GM19351 (cell line): Measurements from ENCODE around the gene DEGS2.

Experiments
- ATAC-seq: cut with Tn5 transposase; IDR thresholded peaks from one replicate; pipeline ENCODE4 v1.9.1; 2021; ENCODE audit warnings: mild to moderate bottlenecking, moderate library complexity; ENCODE audit not compliant: unreplicated experiment

The DEGS2 gene

DNA sequence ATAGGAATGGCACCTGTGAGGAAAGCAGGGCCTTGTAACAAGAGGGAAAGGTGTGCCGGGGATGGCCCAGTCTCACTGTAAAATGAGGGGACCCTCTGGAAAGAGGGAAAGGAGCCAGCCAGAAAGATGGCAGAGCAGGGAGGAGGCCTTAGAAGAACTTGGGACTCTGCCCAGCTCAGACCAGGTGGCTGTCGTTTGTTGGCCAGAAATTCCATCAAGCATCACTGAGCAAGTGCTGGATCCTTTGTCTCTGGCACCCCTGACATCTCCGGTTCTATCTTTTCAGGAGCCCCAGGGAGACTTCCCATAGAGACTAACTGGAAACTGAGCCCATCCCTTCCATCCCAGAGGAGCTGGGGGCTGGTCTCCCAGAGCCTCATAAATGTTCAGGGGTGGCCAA, 43.3 kb downstream of the DEGS2 start:
- ATAC-seq, result no peak

DNA sequence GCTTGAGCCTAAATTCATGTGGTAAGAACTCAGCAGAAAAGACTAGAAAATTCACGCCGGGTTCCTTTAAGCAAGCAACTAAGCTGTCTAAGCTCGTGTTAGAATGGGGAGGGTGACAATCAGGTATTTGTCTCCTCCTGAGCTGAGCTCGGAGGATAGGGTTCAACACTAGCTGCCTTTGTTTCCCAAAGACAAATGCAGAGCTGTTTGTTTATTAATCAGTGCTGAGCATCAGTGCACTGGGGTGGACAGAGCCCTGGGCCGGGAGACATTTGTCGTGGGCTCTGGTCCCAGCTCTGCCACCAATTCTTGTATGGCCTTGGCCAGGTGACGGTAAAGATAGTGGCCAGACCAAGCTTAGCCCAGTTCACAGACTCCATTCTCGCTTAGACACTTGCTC, 43.7 kb downstream of the DEGS2 start:
- ATAC-seq, result no peak

DNA sequence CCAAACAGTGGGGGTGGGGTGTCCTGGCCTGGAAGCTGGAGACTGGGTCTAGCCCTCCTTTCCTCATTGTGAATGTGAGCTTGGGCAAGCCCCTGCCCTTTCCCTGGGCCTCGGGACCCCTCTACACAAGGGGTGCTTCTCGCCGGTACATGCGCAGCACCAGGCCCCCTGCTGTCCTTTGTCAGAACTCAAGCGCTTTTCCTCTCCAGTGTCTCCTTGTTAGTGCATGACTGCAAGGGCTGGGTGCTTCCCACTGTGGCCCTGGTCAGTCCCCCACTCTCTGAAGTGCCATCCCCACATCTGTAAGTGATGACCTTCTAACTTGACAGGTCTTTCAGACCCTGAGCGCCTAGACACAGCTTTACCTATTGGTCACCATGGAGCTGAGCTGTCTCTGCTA, 44.2 kb downstream of the DEGS2 start:
- ATAC-seq, result no peak

DNA sequence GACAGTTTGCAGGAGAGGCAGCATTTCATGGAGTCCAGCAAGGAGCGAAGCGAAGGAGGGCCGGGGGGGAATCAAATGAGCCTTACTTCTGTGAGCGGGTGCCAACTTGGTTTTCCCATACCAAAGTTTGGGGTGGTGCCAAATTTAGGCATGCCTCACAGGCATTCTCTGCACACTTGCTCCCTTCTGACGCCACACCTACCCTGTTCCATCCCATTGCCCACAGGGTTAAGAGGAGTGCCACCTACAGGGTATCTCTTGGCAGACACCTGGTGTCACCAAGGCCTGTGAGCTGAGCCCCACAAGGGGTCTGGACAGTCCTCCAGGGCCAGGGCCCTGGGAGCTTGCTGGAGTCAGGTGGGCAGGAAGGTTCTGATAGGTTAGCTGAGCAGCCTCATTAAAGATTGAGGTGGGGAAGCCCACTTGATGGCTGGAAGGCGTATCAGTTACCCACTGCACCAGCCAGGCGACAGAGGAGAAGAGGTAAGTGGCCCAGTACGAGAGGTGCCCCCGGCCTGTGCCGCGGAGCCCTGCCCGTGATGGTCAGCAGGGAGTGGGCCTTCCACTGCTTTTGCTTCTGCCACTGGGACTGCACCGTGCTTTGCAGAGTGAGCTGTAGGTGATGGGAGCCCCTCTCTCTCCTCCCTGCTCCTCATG, 45.2 kb downstream of the DEGS2 start:
- no peak for ATAC-seq

DNA sequence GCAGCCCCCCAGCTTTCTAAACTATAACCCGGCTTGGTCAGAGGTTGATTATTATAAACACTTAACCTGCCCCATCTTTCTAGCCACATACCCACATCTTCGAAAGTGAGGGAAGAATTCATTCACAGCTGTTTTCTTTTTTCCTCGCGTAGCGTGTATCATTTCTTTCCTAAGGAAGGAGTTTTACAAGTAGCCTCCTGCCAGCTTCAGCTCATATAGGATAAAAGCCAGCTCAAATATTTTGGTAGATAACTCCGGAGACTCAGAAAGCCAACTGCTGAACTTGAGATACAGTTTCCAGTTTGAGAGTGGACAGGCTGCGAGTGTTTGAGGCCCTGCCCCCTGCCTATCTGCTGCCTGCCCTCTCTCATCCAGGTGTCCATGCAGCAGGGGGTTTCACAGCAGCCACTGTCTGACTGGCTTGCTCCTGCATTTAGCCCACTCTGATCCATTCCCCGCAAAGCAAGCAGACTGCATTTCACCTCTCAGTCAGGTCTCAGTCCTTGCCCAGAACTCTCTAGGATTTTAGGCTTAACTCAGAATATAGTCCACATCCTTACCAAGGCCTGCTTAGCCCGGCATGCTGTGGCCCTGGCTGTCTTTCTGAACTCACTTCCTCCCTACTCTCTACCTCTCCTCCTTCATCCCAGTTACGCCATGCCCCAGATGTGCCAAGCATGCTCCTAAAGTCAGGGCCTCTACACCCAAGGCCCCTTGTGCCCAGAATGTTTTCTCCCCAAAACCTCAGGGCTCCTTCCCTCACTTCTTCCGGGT, 47.3 kb downstream of the DEGS2 start:
- no peak for ATAC-seq

DNA sequence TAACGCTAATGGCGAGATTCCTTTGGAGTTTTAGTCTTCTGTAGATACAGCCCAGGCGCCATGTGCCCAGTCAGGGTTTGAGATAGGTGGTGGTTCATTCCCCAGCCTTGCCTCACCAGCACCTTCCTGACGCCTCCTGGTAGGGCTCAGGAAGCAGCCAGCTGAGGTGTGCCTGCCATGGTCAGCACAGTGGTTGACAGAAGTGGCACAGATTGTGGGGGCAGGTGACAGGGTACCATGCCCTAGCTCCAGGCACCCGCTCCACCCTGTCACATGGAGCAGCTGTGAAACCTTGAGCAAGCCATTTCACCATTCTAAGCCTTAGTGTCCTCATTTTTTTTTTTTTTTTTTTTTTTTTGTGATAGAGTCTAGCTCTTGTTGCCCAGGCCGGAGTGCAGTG, 48.6 kb downstream of the DEGS2 start:
- no peak for ATAC-seq

DNA sequence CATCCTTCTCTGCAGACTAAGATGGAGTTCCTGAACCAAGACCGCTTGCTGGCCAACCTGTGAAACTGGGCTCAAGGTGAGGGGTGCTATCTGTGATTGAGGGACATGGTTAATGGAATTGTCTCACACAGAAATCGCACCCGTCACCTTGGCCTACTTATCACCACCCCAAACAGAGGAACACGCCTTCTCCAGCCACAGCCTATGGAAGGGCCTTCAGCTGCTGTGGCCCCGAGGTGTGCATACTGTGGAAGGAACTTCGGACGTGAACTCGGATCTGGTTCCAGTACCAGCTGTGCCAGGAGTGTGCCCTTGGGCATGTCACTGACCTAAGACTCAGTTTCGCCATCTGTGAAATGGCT, 49.9 kb downstream of the DEGS2 start:
- no peak for ATAC-seq

DNA sequence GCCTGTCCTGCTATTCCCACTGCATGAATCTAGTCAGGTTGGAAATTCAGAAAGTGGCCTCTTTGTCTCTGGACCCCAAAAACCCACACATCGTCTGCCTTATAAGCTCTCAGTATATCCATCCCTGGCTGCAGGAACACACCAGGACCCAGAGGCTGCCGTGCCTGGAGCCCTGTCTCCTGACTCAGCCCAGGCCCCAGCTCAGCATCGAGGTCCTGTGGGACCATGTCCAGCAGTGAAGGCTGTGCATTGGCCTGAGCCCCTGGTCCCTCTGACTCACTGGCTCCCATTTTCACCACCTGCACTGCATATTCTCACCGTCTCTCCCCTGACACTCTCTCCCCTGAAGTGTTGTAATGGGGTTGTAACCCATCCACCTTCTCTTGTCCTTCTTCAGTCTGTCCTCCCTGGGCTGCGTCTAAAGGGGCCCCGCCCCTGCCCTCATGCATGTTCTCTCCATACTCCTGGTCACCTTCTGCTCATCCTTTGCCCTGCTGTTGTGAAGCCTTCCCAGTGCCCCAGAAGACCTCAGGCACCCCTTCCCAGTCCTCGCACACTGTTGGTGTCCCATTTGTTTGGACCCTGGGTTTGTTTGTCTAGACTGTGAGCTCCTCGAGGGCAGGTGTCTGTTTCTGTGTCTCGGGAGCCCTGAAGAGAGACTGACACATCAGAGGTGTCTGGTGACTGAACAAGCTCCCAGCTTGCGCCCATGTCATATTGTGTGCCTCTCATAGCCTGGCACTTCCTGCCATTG, 50.4 kb downstream of the DEGS2 start:
- no peak for ATAC-seq

DNA sequence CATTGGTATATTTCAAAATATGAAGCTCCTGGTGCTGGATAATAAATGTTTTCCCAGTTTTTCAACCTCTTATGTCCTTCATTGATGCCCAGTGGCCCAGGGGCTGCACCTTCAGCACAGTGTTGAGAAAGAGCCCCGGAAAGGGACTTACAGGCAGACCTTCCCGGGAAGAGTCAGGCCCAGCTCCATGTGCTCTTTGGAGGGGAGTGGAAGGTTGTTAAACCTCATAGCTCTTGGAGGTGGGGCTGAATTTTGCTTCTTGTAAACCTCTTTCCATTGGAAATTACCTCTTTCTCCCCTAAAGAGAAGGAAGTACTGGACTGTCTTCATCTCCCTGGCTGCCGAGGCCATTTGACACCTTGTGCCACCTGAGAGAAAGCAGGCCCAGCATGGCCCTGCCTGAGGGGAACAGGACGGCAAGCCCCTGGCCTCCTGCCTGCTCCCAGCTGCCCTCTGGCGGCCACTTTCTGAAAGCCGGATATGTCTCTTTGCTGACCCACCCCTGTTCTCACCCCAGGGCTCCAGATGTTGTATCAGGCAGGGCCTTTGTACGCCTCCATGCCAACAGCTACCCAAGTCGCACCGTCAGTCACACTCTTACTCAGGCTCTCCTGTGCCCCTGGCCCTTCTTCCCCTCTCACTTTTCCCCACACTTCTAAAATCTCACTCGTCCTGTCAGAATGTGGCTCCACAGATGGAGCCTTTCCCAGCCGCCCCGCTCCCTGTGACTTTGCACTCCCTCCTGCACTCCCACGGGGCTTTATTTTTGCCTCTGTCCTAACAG, 51.2 kb downstream of the DEGS2 start:
- peak; percentile 91 for ATAC-seq

DNA sequence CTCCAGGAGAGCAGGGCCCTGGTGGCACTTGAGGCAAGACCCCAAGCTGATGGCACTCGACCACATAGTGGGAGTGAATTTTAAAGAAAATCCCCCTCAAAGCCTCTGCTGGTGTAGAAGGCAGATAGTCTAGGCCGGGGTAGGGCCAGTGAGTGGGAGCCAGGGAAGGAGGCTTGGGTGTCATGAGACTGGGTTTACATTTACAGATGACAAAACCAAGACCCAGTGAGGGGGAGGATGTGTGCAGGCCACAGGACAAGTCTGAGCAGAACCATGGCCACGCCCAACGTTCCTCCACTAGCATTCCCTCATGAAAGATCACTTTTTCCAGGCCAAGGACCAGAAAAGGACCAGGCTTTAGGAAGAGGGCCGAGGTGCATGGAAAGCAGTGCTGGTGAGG, 52.2 kb downstream of the DEGS2 start:
- no peak for ATAC-seq

DNA sequence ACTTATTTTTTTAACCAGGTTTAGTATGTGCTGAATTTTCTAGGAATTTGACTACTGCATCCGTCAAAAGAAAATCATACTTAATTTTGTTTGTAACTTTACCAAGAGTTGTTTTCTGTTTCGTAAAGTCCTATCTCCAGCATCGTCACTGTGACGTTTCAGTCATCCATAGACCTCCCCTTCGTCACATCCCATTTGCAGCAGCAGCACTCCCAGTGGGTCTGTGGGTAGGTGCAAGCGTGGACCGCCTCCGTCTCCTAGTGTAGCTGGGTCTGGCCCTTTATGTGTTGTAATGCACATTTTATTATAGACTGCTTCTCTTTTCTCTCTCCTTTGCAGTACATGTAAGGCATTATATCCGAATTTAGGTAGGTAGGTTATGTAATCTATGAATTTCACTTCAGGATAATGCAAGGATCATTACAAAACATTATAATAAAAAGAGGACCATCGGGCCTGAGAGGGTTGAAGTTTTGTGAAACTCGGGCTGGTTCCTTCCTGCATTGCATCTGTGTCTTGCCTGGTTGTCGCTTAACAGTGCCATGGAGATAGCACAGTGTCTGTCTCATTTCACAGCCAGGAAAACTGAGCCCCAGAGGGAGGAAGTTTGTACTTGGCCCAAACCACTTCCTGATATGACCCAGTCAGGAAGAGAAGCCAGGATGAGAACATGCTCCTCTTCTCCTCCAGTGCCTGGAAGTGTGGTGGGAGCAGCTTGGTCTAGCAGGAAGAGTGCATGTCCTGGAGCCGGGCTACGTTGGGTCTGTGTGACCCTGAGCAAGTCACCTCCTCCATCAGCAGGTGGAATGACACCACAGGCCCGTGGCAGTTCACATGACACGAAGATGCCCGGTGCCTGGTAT, 53.0 kb downstream of the DEGS2 start:
- ATAC-seq, result no peak

DNA sequence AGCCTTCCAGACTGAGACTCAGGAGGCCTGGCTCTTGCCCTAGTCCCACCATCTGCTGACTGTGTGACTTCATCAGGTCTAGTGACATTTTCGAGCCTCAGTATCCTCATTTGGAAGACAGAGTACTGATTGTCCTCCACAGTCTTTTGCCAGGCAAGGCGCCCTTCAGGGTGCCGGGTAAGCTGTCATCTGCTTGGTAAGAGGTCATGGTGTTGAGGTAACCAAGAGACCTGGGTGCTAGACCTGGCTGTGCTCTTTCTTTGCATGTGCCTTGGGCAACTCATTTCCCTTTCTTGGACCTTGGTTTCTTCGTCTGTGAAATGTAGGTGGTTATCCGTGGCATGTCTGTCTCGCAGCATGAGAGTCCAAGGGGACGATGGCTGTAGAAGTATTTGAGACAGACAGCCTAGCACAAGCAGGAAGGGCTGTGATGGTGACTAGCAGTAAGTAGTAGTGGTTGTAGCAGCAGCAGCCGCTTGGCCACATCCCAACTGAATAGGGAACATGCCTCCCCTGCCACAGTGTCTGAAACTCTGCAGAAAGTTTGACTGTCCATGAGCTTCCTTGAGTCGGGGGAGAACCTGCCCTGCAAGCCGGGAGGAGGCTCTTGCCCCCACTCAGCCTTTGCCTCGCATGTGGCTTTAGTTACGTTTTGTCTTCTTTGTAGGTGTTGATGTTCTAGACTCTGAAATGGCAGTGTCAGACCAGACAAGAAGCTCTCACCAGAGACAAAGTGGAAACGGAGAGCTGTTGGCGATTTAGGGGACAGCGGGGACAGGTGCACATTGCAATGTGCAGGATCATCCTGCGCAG, 53.9 kb downstream of the DEGS2 start:
- no peak for ATAC-seq

DNA sequence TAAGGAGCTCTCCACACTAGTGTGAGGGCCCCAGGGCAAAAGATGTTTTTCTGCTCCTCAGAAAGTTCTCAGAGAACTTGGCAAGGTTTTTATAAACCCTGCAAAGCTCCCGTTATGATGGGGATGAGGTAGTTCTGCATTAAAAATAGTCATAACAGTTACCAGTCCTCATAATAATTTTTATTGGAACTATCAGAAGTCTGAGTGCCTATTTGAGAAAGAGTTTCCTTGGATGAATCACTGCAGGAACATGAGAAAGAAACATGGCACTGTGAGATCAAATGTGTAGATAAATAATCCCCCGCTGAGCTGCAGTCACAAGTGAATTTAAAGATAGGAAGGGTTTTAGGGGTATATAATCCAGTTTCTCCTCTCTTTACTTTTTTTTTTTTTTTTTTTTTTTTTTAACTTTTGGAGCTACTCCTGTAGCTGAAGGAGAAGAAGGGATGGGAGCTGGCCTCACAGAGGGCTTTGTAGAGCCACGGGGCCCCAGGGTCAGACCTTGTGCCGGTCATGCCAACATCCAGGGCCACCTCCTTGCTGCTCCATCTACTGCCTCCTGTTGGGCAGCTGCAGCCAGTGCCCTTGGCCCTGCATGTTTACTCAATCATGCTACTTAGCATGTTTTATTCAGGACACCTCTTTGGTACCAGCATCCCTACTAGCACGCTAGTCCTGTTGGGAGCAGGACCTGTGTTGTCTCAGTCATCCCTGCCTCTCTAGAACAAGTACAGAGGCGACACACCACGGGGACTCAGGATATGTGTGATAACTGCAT, 54.7 kb downstream of the DEGS2 start:
- no peak for ATAC-seq

DNA sequence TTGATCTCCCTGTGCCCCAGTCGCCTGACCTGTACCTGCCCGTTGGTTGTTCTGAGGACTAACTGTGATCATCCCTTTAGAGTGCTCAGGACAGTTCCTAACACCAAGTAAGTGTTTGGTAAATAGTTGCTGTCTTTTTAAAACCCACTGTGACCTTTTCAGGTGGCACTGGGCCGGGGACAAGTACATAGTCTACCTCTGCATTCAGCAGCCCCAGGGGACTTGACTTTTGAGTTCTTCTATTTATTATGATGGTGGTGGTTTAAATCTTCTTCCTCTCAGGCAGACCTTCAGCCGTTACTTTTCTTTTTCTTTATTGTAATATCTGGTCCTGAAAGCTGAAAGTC, 55.5 kb downstream of the DEGS2 start:
- ATAC-seq, result no peak

DNA sequence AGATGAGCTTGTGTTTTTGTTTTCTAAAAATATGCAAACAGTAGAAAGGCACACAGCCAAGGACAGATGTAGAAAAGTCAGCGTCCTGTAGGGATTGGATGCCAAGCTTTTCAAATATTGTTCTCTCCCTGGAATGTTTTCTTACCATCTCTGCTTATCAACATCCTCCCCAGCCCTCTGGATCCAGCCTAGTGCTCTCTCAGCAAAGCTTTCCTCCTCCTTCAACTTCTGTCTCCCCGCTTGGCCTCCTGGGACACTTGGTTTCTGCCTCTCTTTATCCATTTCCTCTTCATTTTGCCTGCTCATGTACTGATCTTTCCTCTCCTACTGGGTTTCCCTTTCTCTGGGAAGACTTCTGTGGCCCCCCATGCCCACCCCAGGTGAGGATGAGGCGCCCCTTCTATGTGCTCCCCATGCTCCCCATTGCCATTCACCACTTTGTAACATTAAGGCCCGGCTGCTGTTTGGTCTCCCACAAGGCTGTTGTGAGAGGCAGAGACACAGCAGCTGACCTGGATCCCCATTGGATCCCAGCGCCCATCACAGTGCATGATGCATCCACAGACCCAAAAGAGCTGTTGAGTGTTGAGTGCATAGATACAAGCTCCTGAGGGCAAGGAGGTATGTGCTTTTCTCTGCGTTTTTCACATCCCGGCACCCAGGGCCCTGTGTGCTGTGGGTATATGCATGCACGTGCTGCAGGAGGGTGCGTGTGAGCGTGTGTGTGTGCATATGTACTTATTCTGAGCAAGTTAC, 56.0 kb downstream of the DEGS2 start:
- no peak for ATAC-seq

DNA sequence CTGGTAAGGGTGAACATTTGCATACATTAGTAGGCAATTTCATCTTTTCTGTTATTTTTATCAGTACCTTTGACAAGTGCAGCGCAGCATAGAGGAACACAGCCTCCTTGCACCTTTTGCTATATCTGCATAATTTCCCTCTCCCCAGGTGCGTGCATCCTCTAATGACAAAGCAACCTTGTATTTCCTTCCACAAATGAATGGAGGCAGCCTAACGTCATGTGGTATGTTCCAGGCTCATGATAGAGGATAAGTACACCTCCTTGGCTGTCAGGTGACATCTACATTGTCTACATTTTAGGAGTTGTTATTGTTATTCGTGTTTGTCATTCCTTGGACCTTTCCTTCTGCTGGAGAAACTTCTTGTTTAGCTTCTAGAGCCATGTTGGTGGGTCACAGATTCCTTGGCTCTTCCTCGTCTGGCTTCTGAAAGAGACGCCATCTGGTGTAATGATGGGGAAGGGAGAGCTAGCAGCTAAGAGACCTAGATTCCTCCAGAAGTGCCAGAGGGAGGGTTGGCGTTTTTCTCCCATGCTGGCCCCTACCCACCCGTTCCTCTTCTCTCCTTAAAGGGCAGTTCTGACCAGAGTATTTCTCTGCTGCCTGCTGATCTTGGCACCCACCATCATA, 57.2 kb downstream of the DEGS2 start:
- no peak for ATAC-seq

DNA sequence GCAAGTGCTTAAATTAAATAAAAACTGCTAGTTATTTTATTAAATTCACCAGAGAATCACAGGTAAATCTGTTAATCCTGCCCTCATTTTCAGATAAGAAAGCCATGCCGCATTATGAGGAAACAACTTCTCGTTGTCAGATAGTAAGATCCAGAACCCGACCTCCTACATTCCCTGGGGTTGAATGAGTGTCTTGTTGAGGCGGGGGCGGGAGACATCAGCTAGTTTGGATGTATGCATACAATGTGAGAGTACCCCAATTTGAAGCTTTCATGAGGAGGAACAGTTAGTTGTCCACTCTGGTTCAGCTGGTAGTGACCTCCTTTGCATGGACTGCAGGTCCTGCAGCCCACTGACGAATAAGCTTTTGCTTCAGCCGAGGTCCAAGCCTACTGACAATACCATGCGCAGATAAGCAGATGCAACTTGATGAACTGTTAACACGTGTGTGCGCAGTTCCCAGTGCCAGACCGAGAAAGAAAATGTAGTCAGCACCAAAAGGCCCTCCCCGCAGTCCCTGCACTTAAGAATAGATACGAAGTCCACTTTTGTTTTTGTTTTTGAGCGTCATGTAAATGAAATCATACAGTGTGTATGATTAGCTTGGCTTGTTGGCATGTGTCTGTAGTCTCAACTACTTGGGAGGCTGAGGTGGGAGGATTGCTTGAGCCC, 59.3 kb downstream of the DEGS2 start:
- ATAC-seq, result no peak
